HepG2 (cell line): ENCODE measurements around the gene IFT43.

Experiments used
- CBX1 ChIP-seq: IDR thresholded peaks from one replicate; pipeline ENCODE4 v1.6.1; 2016; ENCODE audit warnings: antibody characterized with exemption, low read depth
- CREM ChIP-seq, 2 experiments: sonication (generic) in 1 of 2; formaldehyde crosslinking in 1 of 2; IDR thresholded peaks; 2 replicates each; pipeline versions ENCODE4 v1.4.0 to v1.6.1; 2016 to 2020; ENCODE audit warnings: antibody characterized with exemption in 1 of 2, mild to moderate bottlenecking in 1 of 2, missing genetic modification reagents in 1 of 2
- ESRRA ChIP-seq: sonication (generic); formaldehyde crosslinking; IDR thresholded peaks from 2 replicates; pipeline ENCODE4 v1.5.1; 2020; ENCODE audit warnings: mild to moderate bottlenecking, low read depth, missing genetic modification reagents
- TARDBP ChIP-seq: sonication (generic); formaldehyde crosslinking; IDR thresholded peaks from 2 replicates; pipeline ENCODE4 v1.8.0; 2022; ENCODE audit warnings: mild to moderate bottlenecking, missing genetic modification reagents
- ZBTB7A ChIP-seq: sonication (generic); formaldehyde crosslinking; IDR thresholded peaks from 2 replicates; pipeline ENCODE4 v1.8.0; 2022; ENCODE audit warnings: mild to moderate bottlenecking, missing genetic modification reagents
- ZNF124 ChIP-seq: sonication (generic); formaldehyde crosslinking; IDR thresholded peaks from 2 replicates; pipeline ENCODE4 v1.4.0; 2020; ENCODE audit warnings: missing genetic modification reagents
- ZNF253 ChIP-seq: sonication (generic); formaldehyde crosslinking; IDR thresholded peaks from 2 replicates; pipeline ENCODE4 v1.8.0; 2022; ENCODE audit warnings: mild to moderate bottlenecking, missing genetic modification reagents, borderline replicate concordance
- ZNF30 ChIP-seq: sonication (generic); formaldehyde crosslinking; IDR thresholded peaks from 2 replicates; pipeline ENCODE4 v1.5.0; 2020; ENCODE audit warnings: mild to moderate bottlenecking, missing genetic modification reagents
- ZNF543 ChIP-seq: sonication (generic); formaldehyde crosslinking; IDR thresholded peaks from 2 replicates; pipeline ENCODE4 v1.4.0; 2020; ENCODE audit warnings: mild to moderate bottlenecking, missing genetic modification reagents
- TF ChIP-seq, protein P1 (sequence below): sonication (generic); formaldehyde crosslinking; IDR thresholded peaks from one replicate; pipeline ENCODE4 v1.5.1; 2020; ENCODE audit warnings: mild to moderate bottlenecking, missing genetic modification reagents; ENCODE audit errors: not compliant biosample characterization

DNA sequence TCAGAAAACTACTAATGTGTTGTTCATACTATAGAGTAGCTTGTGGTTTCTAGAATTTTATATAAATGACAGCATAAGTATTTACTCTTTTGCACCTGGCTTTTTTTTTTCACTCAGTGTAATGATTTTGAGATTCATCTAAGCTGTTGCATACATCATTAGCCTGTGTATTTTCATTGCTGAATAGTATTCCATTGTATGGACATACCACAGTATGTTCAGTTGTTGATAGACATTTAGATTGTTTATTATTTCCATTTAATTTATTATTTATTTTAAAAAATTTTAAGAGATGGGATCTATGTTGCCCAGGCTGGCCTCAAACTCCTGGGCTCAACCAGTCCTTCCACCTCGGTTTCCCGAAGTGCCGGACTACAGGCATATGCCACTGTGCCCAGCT, 80.0 kb downstream of the IFT43 start:
- no peak for TF ChIP-seq ZNF30
- TF ChIP-seq ZNF543, result no peak
- no peak for TF ChIP-seq ZNF124
- TF ChIP-seq ESRRA (CRISPR knock-in tag), result no peak
- TF ChIP-seq ZBTB7A (CRISPR knock-in tag), result no peak
- TF ChIP-seq CREM (IDR thresholded peaks at IDR 0.05), result no peak
- no peak for TF ChIP-seq CREM (CRISPR knock-in tag; IDR thresholded peaks at IDR 0.05)
- TF ChIP-seq TARDBP, result no peak
- no peak for TF ChIP-seq CBX1
- TF ChIP-seq, protein P1, sequence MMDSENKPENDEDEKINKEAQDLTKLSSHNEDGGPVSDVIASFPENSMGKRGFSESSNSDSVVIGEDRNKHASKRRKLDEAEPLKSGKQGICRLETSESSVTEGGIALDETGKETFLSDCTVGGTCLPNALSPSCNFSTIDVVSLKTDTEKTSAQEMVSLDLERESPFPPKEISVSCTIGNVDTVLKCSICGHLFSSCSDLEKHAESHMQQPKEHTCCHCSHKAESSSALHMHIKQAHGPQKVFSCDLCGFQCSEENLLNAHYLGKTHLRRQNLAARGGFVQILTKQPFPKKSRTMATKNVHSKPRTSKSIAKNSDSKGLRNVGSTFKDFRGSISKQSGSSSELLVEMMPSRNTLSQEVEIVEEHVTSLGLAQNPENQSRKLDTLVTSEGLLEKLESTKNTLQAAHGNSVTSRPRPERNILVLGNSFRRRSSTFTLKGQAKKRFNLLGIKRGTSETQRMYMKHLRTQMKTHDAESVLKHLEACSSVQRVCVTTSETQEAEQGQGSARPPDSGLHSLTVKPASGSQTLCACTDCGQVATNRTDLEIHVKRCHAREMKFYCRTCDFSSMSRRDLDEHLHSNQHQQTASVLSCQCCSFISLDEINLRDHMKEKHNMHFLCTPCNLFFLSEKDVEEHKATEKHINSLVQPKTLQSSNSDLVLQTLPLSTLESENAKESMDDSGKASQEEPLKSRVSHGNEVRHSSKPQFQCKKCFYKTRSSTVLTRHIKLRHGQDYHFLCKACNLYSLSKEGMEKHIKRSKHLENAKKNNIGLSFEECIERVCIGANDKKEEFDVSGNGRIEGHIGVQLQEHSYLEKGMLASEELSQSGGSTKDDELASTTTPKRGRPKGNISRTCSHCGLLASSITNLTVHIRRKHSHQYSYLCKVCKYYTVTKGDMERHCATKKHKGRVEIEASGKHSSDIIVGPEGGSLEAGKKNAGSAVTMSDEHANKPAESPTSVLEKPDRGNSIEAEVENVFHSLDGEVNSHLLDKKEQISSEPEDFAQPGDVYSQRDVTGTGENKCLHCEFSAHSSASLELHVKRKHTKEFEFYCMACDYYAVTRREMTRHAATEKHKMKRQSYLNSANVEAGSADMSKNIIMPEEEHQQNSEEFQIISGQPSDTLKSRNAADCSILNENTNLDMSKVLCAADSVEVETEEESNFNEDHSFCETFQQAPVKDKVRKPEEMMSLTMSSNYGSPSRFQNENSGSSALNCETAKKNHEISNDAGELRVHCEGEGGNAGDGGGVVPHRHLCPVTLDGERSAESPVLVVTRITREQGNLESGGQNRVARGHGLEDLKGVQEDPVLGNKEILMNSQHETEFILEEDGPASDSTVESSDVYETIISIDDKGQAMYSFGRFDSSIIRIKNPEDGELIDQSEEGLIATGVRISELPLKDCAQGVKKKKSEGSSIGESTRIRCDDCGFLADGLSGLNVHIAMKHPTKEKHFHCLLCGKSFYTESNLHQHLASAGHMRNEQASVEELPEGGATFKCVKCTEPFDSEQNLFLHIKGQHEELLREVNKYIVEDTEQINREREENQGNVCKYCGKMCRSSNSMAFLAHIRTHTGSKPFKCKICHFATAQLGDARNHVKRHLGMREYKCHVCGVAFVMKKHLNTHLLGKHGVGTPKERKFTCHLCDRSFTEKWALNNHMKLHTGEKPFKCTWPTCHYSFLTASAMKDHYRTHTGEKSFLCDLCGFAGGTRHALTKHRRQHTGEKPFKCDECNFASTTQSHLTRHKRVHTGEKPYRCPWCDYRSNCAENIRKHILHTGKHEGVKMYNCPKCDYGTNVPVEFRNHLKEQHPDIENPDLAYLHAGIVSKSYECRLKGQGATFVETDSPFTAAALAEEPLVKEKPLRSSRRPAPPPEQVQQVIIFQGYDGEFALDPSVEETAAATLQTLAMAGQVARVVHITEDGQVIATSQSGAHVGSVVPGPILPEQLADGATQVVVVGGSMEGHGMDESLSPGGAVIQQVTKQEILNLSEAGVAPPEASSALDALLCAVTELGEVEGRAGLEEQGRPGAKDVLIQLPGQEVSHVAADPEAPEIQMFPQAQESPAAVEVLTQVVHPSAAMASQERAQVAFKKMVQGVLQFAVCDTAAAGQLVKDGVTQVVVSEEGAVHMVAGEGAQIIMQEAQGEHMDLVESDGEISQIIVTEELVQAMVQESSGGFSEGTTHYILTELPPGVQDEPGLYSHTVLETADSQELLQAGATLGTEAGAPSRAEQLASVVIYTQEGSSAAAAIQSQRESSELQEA (CRISPR knock-in tag), result no peak
- no peak for TF ChIP-seq ZNF253 (CRISPR knock-in tag)
